NCI-H128 (cell line): Measurements from ENCODE around the gene EWSR1.
"Not testable (repeated sequence)": the region's sequence is repeated elsewhere in the genome, so short reads cannot be mapped to it uniquely, and the experiment has no call there.

Source experiments
- DNase-seq: peaks from one replicate; lab custom pipeline; 2025; ENCODE audit not compliant: unreplicated experiment; lab: John Stamatoyannopoulos, UW

EWSR1 gene

GRCh38 chr22:29267858-29268510 lies at the start of gene EWSR1, which contains the start of gene RHBDD3:
Gene EWSR1, plus strand, starts transcription at chr22:29268268. Its CDS starts 69 bp downstream, at chr22:29268337.
Gene RHBDD3, minus strand, starts transcription at chr22:29267981. Its CDS starts 2,355 bp downstream, at chr22:29265626.
- DNase-seq, result peak; percentile 93

- no peak for DNase-seq
These were observed 49.2 kb upstream of the EWSR1 start for GRCh38 chr22:29218758-29219408.

- DNase-seq, result not testable (repeated sequence)
These were observed 48.7 kb upstream of the EWSR1 start for GRCh38 chr22:29219409-29219782.

GRCh38 chr22:29219881-29220670 lies 48.0 kb upstream of the EWSR1 start:
- DNase-seq, result no peak

GRCh38 chr22:29224121-29224858 lies 43.8 kb upstream of the EWSR1 start:
- no peak for DNase-seq

GRCh38 chr22:29224859-29225410 lies 43.1 kb upstream of the EWSR1 start:
- no peak for DNase-seq

GRCh38 chr22:29225422-29226090 lies 42.5 kb upstream of the EWSR1 start:
- DNase-seq, result no peak

- no peak for DNase-seq
These were observed 41.6 kb upstream of the EWSR1 start for GRCh38 chr22:29226351-29226981.

GRCh38 chr22:29230972-29231875 lies 36.8 kb upstream of the EWSR1 start:
- DNase-seq, result no peak

GRCh38 chr22:29231971-29232959 lies 35.8 kb upstream of the EWSR1 start:
- no peak for DNase-seq

GRCh38 chr22:29233277-29233877 lies 34.7 kb upstream of the EWSR1 start:
- DNase-seq, result no peak

- DNase-seq, result not testable (repeated sequence)
These were observed 27.6 kb upstream of the EWSR1 start for GRCh38 chr22:29240481-29240880.

- DNase-seq, result no peak
These were observed 24.1 kb upstream of the EWSR1 start for GRCh38 chr22:29243874-29244446.

GRCh38 chr22:29244785-29245625 lies 23.1 kb upstream of the EWSR1 start:
- DNase-seq, result no peak

- DNase-seq, result peak; percentile 24
These were observed 22.3 kb upstream of the EWSR1 start for GRCh38 chr22:29245626-29246385.
